Sigmoid colon (tissue), 7 donors: Measurements from ENCODE around the gene SLFN13. TPM values are rescaled to one million over a fixed set of nuclear protein-coding genes. Genes with fewer than 3 reads are reported as not detected.
"Not testable (repeated sequence)": the region's sequence is repeated elsewhere in the genome, so short reads cannot be mapped to it uniquely, and the experiment has no call there.

Experiments
- DNase-seq: peaks from one replicate; pipeline ENCODE4 v3.0.0-alpha.2; 2019
- H3K27ac ChIP-seq, 4 donors: fragments of 200-600 bp; sonication (generic); one replicate each; pipeline ENCODE4 v1.5.1; 2016 to 2019; ENCODE audit warnings: mild to moderate bottlenecking in 1 of 4
- H3K27me3 ChIP-seq, 3 donors: fragments of 200-600 bp; sonication (generic); one replicate each; pipeline ENCODE4 v1.5.1; 2019; ENCODE audit warnings: mild to moderate bottlenecking in 1 of 3
- H3K36me3 ChIP-seq, 4 donors: fragments of 200-600 bp; sonication (generic); one replicate each; pipeline ENCODE4 v1.5.1; 2016 to 2019
- H3K4me1 ChIP-seq, 4 donors: fragments of 200-600 bp; sonication (generic); one replicate each; pipeline ENCODE4 v1.5.1; 2017 to 2019
- H3K4me3 ChIP-seq, 4 donors: fragments of 200-600 bp; sonication (generic); one replicate each; pipeline ENCODE4 v1.5.1; 2017 to 2019; ENCODE audit warnings: mild to moderate bottlenecking in 2 of 4, moderate library complexity in 1 of 4
- H3K9me3 ChIP-seq, 4 donors: fragments of 200-600 bp in 3 of 4; sonication (generic) in 3 of 4; one replicate each; pipeline versions ENCODE4 v1.5.1 to v1.6.1; 2013 to 2019
- CTCF ChIP-seq, 4 experiments: fragments of 450-650 bp in 3 of 4; fragments of 200-600 bp in 1 of 4; IDR thresholded peaks; one replicate each; pipeline ENCODE4 v1.5.1; 2016 to 2019; ENCODE audit warnings: antibody characterized with exemption in 4 of 4, mild to moderate bottlenecking in 3 of 4, moderate library complexity in 2 of 4
- EP300 ChIP-seq, 4 donors: sonication (generic); formaldehyde crosslinking; IDR thresholded peaks; one replicate each; pipeline ENCODE4 v1.6.1; 2017; ENCODE audit warnings: antibody characterized with exemption in 4 of 4
- POLR2A ChIP-seq, 2 donors: fragments of 450-650 bp; IDR thresholded peaks; one replicate each; pipeline ENCODE4 v1.6.1; 2016; ENCODE audit warnings: antibody characterized with exemption in 2 of 2, mild to moderate bottlenecking in 2 of 2, moderate library complexity in 2 of 2
- POLR2AphosphoS5 ChIP-seq, 4 donors: sonication (generic); formaldehyde crosslinking; IDR thresholded peaks; one replicate each; pipeline ENCODE4 v1.6.1; 2017; ENCODE audit warnings: antibody characterized with exemption in 4 of 4
- WGBS, 2 donors: extraction: QIAGEN DNeasy Blood & Tissue Kit; methylation state at CpG; one replicate each; pipeline ENCODE4 v1.1.7; 2013; 5-methylcytosine and 5-hydroxymethylcytosine counted together
- intact Hi-C: fragments of 100-400 bp; cut with DNase I; formaldehyde crosslinking; loops from one replicate; pipeline ENCODE4 v1.15.1; 2023
- polyA plus RNA-seq, 3 donors: library from polyadenylated mRNA; stranded (reverse); fragments of 200-250 nt; gene quantifications; one replicate each; pipeline ENCODE4 v1.2.3, GENCODE V29; 2013
- total RNA-seq, 4 donors: library from RNA; depleted of rRNA; stranded (reverse); fragments of >200 nt; gene quantifications; one replicate each; pipeline ENCODE4 v1.1.0, GENCODE V29; 2016
- donor health status: healthy with polysubstance abuse.
- donor health status: Bipolar disorder and iron deficiency.
- donor health status: healthy.

SLFN13 gene
- total and polyA plus RNA-seq, 7 donors = 0.23 to 19.9 (median 11.1) TPM

GRCh38 chr17:35423761-35424160 is 24.8 kb downstream of the SLFN13 start:
- TF ChIP-seq POLR2A (IDR thresholded peaks at IDR 0.05) = no peak
- no peak for TF ChIP-seq POLR2AphosphoS5 (IDR thresholded peaks at IDR 0.05)
- TF ChIP-seq EP300 (IDR thresholded peaks at IDR 0.05) = no peak
- no peak for TF ChIP-seq CTCF (IDR thresholded peaks at IDR 0.05)
- DNase-seq = no peak
- no peaks in the 10 kb centered on the region for H3K4me1 ChIP-seq
- no peak overlapping the region for H3K4me3 ChIP-seq
- WGBS, 2 donors = 86 to 94% methylated on average over 4 of the region's 4 CpGs
- H3K27me3 ChIP-seq = no peaks in the 10 kb centered on the region
- no peak overlapping the region for H3K27ac ChIP-seq
- H3K36me3 ChIP-seq = peaks cover 0 to 22% (median under 1%) of the 10 kb centered on the region in 4 donors
- intact Hi-C loops = no loop called here
- H3K9me3 ChIP-seq = no peaks in the 10 kb centered on the region

GRCh38 chr17:35421069-35421468 is 27.5 kb downstream of the SLFN13 start:
- H3K27ac ChIP-seq = not testable (repeated sequence)

GRCh38 chr17:35416659-35417058 is 31.9 kb downstream of the SLFN13 start:
- Histone ChIP-seq H3K4me3 (no peak overlapping the region), H3K27me3 (no peaks in the 10 kb centered on the region), H3K4me1 (no peaks in the 10 kb centered on the region), H3K36me3 (peaks cover 0 to 32% (median 4%) of the 10 kb centered on the region in 4 donors), H3K27ac (no peak overlapping the region), H3K9me3 (no peaks in the 10 kb centered on the region)
- 92 to 96% methylated on average over 2 of the region's 2 CpGs for WGBS, 2 donors
- no peak for DNase-seq
- intact Hi-C loops = no loop called here
- TF ChIP-seq EP300 (IDR thresholded peaks at IDR 0.05) (no peak), POLR2A (IDR thresholded peaks at IDR 0.05) (no peak), CTCF (IDR thresholded peaks at IDR 0.05) (no peak), POLR2AphosphoS5 (IDR thresholded peaks at IDR 0.05) (no peak)

More at GRCh38 chr17:35421069-35421468, 27.5 kb downstream of the SLFN13 start:
- peaks cover 0 to 37% (median 2%) of the 10 kb centered on the region in 4 donors for H3K36me3 ChIP-seq
- H3K9me3 ChIP-seq, intact Hi-C loops, H3K4me3 ChIP-seq, H3K27me3 ChIP-seq, H3K4me1 ChIP-seq, DNase-seq: not testable (repeated sequence)
- WGBS, 2 donors = 95 to 97% methylated on average over 9 of the region's 9 CpGs

- H3K27ac ChIP-seq, H3K4me3 ChIP-seq, intact Hi-C loops, DNase-seq, H3K9me3 ChIP-seq, H3K27me3 ChIP-seq, H3K4me1 ChIP-seq: not testable (repeated sequence)
- H3K36me3 ChIP-seq = peaks cover 0 to 47% (median 10%) of the 10 kb centered on the region in 4 donors
- WGBS, 2 donors = 95 to 97% methylated on average over 2 of the region's 2 CpGs
These were observed 33.9 kb downstream of the SLFN13 start for GRCh38 chr17:35414707-35415106.

GRCh38 chr17:35414247-35414646 is 34.3 kb downstream of the SLFN13 start:
- Histone ChIP-seq H3K27me3 (no peaks in the 10 kb centered on the region), H3K27ac (no peak overlapping the region), H3K36me3 (peaks cover 0 to 42% (median 12%) of the 10 kb centered on the region in 4 donors), H3K4me1 (no peaks in the 10 kb centered on the region), H3K9me3 (no peaks in the 10 kb centered on the region), H3K4me3 (no peak overlapping the region)
- TF ChIP-seq POLR2AphosphoS5 (IDR thresholded peaks at IDR 0.05) (no peak), EP300 (IDR thresholded peaks at IDR 0.05) (no peak), POLR2A (IDR thresholded peaks at IDR 0.05) (no peak), CTCF (IDR thresholded peaks at IDR 0.05) (no peak)
- intact Hi-C loops = no loop called here
- WGBS, 2 donors = 89% methylated on average over 1 of the region's 1 CpG
- no peak for DNase-seq

GRCh38 chr17:35407531-35407930 is 41.0 kb downstream of the SLFN13 start:
- Histone ChIP-seq H3K27me3 (no peaks in the 10 kb centered on the region), H3K36me3 (peaks cover 0 to 26% (median 13%) of the 10 kb centered on the region in 4 donors), H3K27ac (no peak overlapping the region), H3K9me3 (no peaks in the 10 kb centered on the region), H3K4me3 (no peak overlapping the region), H3K4me1 (no peaks in the 10 kb centered on the region)
- TF ChIP-seq POLR2AphosphoS5 (IDR thresholded peaks at IDR 0.05) (no peak), CTCF (IDR thresholded peaks at IDR 0.05) (no peak), EP300 (IDR thresholded peaks at IDR 0.05) (no peak), POLR2A (IDR thresholded peaks at IDR 0.05) (no peak)
- intact Hi-C loops = no loop called here
- DNase-seq = no peak
- 89 to 93% methylated on average over 26 of the region's 26 CpGs for WGBS, 2 donors
